ENCODE results near the gene ZNF200.
"Not testable (repeated sequence)": the region's sequence is repeated elsewhere in the genome, so short reads cannot be mapped to it uniquely, and the experiment has no call there.

ZNF200 gene

DNA sequence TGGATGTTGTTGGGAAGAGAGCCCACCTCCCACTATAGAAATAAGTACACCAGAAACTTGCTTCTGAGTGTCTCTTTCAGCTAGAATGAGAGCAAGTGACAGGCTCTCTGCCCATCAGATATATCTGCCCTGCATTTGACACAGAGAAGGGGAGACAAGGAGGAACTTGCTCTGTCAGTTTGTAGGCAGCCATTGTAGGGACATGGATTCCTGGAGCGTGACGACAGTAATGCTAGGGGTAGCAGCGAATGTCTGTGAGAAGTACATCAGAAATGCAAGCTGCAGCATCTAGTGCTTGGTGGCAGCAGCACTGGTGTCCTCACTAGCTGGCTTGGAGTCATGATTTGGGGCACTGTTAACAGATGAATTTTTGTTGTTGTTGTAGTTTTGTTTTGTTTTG is 23.0 kb downstream of the ZNF200 start:
- DNase-seq (ENCODE audit: extremely low read depth, low read depth) = no peak
- TF ChIP-seq, protein P1, sequence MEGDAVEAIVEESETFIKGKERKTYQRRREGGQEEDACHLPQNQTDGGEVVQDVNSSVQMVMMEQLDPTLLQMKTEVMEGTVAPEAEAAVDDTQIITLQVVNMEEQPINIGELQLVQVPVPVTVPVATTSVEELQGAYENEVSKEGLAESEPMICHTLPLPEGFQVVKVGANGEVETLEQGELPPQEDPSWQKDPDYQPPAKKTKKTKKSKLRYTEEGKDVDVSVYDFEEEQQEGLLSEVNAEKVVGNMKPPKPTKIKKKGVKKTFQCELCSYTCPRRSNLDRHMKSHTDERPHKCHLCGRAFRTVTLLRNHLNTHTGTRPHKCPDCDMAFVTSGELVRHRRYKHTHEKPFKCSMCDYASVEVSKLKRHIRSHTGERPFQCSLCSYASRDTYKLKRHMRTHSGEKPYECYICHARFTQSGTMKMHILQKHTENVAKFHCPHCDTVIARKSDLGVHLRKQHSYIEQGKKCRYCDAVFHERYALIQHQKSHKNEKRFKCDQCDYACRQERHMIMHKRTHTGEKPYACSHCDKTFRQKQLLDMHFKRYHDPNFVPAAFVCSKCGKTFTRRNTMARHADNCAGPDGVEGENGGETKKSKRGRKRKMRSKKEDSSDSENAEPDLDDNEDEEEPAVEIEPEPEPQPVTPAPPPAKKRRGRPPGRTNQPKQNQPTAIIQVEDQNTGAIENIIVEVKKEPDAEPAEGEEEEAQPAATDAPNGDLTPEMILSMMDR (IDR thresholded peaks at IDR 0.05; ENCODE audit: low read depth, low read length) = no peak

DNA sequence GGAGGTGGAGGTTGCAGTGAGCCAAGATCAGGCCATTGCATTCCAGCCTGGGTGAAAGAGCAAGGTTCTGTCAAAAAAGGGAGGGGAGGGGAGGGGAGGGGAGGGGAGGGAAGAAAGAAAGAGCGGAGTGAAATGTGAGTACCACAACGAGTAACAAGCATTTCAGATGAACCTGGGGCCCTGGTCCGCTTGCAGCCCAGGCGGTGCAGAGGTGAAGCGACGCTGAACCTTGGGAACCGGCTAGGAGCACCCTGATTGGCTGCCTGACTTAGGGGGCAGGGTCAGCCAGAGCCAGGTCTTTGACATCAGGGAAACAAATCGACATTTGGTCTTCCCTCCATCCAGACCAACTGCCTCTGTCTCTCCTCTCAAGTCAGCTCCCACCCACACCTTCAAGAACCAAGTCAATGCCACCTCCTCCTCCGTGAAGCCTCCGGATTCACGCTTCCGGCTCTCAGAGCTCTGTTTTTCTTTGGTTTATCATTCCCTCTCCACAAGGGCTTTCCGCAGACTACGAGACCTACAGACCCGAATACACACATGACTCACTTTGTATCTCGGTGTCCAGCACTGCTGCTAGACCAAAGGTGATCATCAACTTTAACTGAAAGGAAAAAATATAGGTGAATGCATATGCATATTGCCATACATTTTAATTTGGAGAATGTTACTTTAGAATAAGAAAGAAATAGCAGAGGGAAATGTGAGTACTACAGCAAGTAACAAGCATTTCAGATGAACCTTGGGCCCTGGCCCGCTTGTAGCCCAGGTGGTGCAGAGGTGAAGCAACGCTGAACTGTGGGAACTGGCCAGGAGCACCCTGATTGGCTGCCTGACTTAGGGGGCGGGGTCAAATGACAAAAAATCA is 27.6 kb downstream of the ZNF200 start:
- TF ChIP-seq, protein P1 (IDR thresholded peaks at IDR 0.05; ENCODE audit: low read depth, low read length) = no peak
- DNase-seq (ENCODE audit: extremely low read depth, low read depth) = no peak

DNA sequence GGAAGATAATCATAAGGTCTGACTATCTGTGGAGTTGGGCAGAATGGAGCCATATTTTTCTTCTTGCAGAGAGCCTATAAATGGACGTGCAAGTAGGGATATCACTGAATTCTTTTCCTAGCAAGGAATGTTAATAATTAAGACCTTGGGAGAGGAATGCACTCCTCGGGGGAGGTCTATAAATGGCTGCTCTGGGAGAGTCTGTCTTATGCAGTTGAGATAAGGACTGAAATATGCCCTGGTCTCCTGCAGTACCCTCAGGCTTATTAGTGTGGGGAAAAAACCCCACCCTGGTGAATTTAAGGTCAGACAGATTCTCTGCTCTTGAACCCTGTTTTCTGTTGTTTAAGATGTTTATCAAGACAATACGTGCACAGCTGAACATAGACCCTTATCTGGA is 29.0 kb downstream of the ZNF200 start:
- not testable (repeated sequence) for DNase-seq (ENCODE audit: extremely low read depth, low read depth)

DNA sequence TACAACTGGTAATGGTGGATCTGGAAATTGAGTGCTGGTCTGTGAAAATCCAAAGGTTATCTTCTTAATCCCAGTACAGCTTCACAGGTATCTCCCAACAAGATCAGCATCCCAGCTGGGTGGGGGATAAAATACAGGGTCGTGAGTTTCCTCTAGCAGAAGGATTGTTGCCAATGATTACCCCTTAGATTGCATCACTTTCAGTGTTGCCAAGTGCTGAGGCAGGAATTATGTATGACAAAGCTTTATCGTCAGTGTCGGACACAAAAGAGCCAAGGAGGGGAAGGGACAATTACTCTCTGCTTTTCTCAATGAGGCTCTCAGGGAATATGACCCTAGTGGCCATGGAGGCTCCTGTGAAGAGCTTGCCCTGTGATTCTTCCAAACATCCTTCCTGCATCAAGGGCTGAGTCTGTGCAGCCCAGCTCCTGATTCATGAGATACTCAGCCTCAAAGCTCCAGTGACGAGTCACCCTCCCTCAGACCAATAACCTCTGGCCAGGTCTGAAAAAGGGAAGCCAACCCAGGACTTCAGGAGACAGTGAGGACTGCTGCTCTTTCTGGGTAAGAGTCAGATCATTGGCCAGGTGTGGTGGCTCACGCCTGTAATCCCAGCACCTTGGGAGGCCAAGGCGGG is 31.9 kb downstream of the ZNF200 start:
- TF ChIP-seq, protein P1 (IDR thresholded peaks at IDR 0.05; ENCODE audit: low read depth, low read length) = no peak
- no peak for DNase-seq (ENCODE audit: extremely low read depth, low read depth)

DNA sequence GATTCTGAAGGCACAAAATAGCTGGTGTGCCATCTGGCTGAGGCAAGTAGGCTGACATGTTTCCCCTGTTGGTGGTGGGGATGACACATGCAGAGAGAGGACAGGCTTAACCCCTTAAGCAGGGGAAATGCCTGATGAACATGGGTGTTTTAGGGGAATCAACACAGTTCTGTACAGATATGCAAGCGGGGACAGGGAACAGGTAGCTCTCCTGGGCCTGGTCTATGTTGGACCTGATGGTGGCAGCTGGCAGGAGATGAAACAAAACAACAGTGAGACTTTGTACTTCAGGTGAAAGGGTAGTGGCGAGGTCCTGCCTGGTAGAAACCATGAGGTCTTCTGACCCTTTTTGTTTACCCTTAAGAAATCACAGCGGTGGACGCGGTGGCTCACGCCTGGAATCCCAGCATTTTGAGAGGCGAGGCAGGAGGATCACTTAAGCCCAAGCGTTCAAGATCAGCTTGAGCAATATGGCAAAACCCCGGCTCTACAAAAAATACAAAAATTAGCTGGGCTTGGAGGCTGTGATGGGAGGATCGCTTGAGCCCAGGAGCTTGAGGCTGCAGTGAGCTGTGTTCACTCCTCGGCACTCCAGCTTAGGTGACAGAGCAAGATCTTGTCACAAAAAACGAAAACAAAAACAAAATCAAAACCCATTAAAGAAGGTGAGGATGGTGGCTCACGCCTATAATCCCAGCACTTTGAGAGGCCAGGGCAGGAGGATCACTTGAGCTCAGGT is 36.5 kb downstream of the ZNF200 start:
- DNase-seq (ENCODE audit: extremely low read depth, low read depth) = no peak
- TF ChIP-seq, protein P1 (IDR thresholded peaks at IDR 0.05; ENCODE audit: low read depth, low read length) = no peak

GRCh38 chr16:3197694-3198333 is 37.1 kb downstream of the ZNF200 start:
- not testable (repeated sequence) for DNase-seq (ENCODE audit: extremely low read depth, low read depth)

DNA sequence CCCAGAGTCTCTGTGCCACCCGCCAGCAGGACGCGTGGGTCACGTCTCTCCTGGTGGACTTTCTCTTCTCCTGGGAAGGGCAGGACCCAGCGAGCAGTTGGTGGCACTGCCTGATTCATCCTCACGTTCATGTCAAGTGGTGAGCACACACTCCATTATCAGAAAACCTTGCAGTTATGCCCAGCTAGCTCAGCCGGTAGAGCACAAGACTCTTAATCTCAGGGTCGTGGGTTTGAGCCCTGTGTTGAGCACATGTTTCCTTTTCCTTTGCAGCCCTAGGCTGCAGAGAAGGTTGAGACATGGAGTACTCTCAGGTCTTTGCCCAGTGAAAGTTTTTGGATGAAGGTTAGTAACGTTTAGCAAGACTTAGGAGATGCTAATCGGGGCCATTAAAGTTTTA is 39.0 kb downstream of the ZNF200 start:
- DNase-seq (ENCODE audit: extremely low read depth, low read depth) = no peak
- TF ChIP-seq, protein P1 (IDR thresholded peaks at IDR 0.05; ENCODE audit: low read depth, low read length) = no peak

- DNase-seq (ENCODE audit: extremely low read depth, low read depth) = no peak
- TF ChIP-seq, protein P1 (IDR thresholded peaks at IDR 0.05; ENCODE audit: low read depth, low read length) = no peak
Measured at GRCh38 chr16:3194792-3195191, 40.2 kb downstream of the ZNF200 start.
